Measurements from ENCODE around the gene EFNA4. TPM values are rescaled to one million over a fixed set of nuclear protein-coding genes. Genes with fewer than 3 reads are reported as not detected.

The EFNA4 gene
- total RNA-seq, 1 donor from 2014 or later, result 3.1 TPM

DNA sequence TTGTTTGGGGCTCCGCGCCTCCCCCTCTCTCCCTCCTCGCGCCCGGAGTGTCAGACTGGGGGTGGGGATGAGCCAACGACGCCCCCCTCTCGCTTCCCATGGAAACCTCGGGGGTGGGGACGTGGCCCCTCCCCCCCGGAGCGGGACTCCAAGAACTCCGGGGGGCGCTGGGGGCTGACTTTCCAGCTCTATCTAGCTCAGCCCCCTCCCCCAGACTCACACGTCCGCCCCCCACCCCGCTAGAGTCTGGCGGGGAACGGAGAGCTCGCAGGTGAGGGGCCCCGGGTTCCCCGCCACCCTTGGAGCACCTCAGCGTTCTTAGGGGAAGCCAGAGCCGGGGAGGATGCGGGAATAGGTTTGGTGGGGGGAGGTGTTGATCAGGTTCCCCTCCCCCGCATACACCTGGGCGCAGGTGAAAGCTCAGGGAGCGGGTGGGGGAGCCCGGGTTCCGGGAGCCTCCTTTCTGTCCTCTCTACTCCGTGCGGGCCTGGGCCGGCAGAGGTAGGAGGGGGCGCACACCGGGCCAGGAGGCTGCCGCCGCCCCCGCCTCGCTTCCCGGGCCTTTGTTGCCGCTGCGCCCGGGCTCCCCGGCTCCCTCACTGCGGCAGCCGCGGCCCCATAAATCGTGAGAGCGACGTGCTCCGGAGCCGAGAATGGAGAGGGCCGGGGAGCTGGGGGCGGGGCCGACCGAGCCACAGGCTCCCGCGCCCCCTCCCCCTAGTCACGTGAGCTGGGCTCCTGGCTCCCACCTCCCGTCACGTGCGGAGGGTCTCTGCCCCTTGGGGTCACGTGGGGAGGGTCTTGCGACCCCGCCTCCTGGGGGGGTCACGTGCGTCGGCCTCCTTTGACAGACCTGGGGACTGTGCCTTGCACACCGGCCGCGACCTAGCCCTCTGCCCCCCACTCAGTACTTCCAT, 17.0 kb downstream of the EFNA4 start:
- no peak for ATAC-seq
- no peak for DNase-seq (ENCODE audit: low spot score)
- intact Hi-C loops (cut with DNase I), result no loop called here

DNA sequence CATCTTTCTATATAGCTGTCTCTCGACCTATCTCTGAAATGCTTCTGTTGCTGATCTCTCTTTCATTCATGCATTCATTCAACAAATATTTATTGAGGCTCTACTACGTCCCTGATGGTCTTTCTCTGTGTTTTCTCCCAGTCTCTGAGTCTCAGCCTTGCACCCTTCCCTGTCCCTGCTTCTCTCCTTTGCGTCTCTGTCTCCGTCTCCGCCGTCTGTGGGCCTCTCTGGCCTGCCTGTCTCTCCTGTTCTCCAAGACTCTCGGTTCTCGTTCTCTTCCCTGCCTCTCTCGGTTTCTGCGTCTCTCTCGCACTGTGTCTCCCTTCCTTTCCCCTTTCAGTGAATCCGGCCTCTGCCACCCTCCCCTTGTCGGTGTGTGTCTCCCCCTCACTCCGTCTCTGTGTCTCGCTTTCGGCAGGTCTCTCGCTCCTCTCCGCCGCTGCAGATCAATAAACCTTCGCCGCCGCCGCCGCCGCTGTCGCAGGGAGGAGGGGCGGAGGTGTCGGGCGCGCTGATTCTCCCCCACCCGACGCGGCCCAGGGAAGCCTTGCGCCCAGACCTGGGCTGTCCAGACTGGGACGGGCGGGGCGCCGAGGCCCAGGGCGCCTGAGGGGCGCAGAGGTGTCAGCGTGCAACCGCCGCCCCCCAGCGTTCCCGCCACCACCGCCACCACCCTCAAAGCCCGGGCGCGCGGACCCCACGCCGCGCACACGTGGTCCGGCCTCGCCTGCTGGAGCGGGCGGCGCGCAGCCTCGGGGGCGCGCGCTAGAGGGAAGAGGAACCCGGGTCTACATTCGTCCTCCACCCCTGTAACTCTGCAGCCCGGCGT, 18.1 kb downstream of the EFNA4 start:
- DNase-seq (ENCODE audit: low spot score), result no peak
- intact Hi-C loops (cut with DNase I), result no loop called here
- ATAC-seq, result no peak

DNA sequence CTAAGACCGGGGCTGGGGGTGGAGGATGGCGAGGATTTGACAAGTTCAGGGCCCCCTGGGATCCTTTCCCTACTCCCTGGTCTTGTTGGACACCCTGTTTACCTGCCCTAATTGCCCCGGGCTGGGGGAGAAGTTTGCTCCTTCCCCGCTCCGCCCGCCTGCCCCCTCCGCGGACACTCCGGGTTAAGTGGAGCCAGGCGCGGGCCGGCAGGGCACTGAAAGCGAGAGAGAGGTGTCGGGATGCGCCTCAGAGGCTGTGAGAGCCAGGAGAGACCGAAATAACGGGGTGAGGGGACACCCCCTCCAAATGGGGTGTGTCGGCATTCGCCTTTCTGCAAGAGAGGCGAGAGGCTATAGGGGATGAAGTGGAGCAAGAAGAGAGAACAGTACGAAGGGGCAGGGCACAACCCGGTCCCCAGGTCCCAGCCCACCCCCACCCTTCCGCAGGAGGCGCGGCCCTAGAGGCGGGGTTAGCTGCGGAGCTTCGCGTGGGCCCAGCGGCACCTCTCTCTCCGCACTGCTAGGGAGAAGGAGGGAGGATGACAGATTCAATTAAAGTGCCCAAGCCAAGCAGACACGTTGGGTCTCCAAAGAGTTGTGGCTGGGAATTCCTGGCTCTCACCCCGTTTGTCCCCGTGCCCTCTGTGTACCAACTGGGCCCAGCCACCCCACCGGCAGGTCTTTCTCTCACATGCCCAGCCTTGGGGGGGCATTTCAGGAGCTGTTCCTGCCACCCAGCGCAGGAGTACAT, 18.9 kb downstream of the EFNA4 start:
- DNase-seq (ENCODE audit: low spot score), result no peak
- intact Hi-C loops (cut with DNase I), result no loop called here

DNA sequence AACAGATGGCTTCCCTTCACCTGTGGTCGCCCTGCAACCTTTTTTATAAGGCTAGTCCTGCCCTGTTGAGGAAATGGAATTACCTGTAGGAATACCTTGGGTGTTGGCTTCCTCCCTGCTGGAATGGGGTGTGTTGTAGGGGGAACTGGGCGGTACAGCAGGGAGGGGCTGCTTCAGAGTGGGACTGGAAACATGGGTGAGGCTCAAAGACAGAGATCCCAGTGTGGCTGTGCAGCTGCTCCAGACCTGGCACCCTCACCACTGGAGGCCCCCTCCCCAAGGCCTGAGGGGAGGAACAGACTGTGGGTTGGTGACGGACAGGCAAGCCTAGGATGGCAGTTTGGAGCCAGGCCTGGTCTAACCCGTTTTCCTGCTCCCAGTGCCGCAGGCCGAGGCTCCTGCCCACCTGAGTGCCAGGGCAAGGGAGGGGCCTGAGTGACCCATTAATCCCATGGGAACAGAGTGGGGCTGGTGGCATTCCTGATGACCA, 19.6 kb downstream of the EFNA4 start:
- no peak for ATAC-seq
- intact Hi-C loops (cut with DNase I), result no loop called here
- no peak for DNase-seq (ENCODE audit: low spot score)

More for the DNA sequence above, 18.9 kb downstream of the EFNA4 start:
- no peak for ATAC-seq

DNA sequence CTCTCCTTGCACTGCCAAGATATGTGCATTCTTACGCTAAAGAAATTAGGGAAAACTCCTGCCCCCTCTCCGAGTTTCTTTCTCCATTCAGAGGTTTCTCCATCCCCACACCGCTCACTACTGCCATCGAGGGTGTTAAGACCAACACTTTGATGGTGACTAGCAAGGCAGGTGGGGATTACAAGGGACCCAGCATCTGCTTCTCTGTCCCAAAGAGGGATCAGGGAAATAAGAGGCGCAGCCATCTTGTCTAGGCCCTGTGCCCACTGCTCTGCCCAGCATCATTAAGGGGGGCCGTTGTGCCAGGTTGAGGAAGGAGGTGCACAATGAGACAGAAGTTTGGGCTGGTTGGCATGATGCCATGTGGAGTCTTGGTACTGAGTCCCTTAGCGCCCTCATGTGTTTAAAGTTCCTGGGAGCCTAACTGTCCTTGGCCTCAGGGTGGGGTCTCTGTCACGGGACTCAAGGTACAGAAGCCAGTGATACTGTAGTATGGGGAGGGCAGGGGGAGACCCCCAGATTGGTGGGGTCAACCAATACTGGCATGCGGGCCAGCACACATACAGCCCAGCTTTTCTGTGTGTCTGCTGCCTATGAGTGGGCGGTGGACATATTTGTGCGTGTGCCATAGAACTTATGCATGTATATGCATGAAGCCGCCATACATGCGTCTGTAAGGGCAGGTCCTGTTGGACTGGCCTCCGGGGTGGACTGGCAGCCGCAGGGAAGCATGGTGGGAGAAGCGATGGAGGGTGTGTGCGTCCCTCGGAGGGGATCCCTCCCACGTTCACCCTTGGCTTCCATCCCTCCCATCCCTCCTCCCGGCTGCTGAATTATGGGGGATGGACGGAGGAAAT, 20.6 kb downstream of the EFNA4 start:
- intact Hi-C loops (cut with DNase I), result no loop called here
- ATAC-seq, result peak; percentile 5
- no peak for DNase-seq (ENCODE audit: low spot score)

DNA sequence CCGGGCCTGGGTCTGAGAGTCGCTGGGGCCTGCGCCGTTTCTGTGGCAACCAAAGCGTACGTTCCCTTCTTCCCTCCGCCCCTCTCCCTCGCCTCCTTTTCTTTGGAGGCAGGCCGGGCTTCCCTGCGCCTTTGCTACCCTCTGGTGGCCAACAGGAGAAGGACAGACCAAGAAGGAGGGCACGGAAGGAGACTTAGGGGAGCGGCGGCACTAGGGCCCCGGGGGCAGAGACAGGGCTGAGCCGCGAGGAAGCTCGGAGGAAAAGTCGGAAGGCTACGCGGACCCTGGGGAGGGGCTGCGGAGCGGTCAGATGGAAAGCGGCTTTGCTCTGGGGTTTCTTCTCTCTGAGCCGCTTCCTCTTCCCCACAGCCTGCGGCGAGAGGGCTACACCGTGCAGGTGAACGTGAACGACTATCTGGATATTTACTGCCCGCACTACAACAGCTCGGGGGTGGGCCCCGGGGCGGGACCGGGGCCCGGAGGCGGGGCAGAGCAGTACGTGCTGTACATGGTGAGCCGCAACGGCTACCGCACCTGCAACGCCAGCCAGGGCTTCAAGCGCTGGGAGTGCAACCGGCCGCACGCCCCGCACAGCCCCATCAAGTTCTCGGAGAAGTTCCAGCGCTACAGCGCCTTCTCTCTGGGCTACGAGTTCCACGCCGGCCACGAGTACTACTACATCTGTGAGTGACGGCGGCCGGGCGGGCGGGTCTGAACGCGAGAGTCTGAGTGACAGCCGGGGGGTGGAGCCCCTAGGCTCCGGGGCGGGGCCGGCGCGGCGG, 21.4 kb downstream of the EFNA4 start:
- peak; percentile 90 for ATAC-seq

DNA sequence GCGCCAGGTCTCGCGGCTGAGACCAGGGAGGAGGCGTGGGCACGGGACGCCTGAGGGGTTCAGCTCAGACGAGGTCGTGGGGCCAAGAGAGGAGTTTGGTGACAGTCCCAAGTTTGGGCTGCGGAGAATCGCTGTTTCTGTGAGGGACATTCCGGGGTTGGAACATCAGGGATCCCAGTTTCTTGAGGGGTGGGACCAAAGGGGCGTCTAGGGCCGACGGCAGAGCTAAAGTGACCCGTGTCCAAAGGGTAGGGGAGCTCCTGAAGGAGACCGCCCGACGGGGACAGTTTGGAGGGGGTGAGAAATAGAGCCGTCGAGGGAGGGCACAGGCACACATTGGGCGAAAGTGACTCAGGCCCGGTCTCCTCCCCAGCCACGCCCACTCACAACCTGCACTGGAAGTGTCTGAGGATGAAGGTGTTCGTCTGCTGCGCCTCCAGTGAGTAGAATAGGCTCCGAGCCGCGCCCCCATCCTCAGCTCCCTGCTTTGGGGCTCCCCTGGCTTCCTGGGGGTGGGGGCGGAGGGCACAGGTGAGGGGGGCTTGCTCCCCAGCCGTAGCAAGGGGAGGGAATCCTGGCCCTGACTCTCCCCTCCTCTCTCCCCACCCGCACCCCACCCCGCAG, 22.1 kb downstream of the EFNA4 start:
- ATAC-seq (peak; percentile 22), DNase-seq (ENCODE audit: low spot score) (no peak)
- intact Hi-C loops (cut with DNase I), result no loop called here

More for the DNA sequence above, 21.4 kb downstream of the EFNA4 start:
- intact Hi-C loops (cut with DNase I), result no loop called here
- DNase-seq (ENCODE audit: low spot score), result peak; percentile 95

DNA sequence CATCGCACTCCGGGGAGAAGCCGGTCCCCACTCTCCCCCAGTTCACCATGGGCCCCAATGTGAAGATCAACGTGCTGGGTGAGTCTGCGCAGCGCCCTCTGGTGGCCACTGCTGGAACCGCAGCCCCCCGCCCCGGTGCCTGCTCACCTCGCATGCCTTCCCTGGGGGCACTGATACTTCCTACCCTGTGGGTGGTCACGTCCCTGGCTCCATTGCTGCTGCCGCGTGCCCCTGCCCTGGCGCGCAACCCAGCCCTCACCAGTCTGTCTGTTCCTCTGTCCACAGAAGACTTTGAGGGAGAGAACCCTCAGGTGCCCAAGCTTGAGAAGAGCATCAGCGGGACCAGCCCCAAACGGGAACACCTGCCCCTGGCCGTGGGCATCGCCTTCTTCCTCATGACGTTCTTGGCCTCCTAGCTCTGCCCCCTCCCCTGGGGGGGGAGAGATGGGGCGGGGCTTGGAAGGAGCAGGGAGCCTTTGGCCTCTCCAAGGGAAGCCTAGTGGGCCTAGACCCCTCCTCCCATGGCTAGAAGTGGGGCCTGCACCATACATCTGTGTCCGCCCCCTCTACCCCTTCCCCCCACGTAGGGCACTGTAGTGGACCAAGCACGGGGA, 22.7 kb downstream of the EFNA4 start:
- no peak for DNase-seq (ENCODE audit: low spot score)
- peak; percentile 38 for ATAC-seq
- intact Hi-C loops (cut with DNase I), result no loop called here

DNA sequence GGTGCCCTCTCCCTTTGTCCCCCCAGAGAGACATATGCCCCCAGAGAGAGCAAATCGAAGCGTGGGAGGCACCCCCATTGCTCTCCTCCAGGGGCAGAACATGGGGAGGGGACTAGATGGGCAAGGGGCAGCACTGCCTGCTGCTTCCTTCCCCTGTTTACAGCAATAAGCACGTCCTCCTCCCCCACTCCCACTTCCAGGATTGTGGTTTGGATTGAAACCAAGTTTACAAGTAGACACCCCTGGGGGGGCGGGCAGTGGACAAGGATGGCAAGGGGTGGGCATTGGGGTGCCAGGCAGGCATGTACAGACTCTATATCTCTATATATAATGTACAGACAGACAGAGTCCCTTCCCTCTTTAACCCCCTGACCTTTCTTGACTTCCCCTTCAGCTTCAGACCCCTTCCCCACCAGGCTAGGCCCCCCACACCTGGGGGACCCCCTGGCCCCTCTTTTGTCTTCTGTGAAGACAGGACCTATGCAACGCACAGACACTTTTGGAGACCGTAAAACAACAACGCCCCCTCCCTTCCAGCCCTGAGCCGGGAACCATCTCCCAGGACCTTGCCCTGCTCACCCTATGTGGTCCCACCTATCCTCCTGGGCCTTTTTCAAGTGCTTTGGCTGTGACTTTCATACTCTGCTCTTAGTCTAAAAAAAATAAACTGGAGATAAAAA, 23.5 kb downstream of the EFNA4 start:
- no peak for ATAC-seq
- intact Hi-C loops (cut with DNase I), result no loop called here
- DNase-seq (ENCODE audit: low spot score), result no peak

DNA sequence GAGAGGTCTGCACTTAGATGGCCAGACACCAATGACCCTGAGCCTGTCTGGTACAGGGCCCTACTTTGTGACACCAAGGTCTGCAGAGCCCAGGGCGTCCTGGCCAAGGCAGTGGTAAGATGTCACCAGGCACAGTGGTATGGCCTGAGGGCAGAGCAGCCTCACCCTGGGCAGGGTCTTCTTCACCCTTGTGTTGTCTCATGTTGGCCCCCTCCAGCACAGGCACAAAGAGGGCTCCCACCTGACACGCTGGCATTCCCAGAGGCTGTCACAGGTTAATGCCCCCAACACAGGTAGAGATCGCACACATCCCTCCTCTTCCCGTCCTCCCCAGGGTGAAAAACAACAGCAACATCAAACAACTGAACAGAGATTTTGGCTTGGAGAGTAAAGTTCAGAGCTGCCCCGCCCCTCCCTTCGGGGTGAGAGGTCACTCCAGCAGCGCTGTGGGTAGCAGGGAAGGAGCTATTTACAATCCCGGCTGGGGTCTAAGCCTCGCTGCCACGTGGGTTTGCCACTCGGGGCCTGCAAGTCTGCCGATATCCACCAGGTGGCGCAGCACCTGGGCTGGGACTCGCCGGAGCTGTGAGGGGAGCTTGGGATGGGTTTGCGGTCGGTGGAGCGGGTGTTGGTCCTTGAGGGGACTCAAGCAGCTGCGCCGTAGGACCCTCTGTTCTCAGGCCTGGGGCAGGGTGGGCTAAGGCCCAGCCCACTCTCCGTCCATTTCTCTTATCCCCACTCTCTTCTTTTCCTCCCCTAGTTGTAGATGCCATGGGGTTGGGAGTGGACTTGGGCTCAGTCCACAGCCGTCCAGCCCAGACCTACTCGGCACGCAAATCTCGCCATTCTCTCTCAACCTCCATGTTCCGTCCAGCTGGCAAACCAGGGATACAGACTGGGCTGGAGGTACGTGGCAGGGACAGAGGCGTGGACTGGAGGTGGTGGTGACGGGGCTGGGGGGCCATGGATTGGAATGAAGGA, 27.8 kb downstream of the EFNA4 start:
- ATAC-seq (peak; percentile 57), DNase-seq (ENCODE audit: low spot score) (peak; percentile 89)
- intact Hi-C loops (cut with DNase I), result loop anchor here (5.0 kb wide), 1 partner anchor 76 kb away; no protein-coding TSS in a partner anchor

DNA sequence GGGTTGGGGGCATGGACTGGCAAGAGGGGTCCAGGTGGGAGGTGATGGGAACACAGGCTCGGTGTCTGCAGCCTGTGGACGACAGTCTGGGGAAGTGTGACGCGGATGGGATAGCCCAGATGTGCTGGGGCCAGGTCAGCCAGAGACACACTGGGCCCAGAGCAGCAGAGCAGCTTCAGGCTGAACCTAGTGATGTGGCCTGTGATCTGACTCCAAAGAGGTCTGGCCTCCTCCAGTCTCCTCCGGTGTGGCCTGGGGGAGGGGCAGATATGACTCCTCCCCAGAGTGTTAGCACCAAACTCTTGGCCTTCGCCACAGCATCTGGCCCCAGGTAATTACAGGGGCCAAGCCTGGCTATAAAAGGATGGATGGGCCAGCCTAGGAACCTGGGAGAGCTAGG, 28.6 kb downstream of the EFNA4 start:
- ATAC-seq (no peak), DNase-seq (ENCODE audit: low spot score) (no peak)
- intact Hi-C loops (cut with DNase I), result loop anchor here (5.0 kb wide), 1 partner anchor 75 kb away; no protein-coding TSS in a partner anchor

DNA sequence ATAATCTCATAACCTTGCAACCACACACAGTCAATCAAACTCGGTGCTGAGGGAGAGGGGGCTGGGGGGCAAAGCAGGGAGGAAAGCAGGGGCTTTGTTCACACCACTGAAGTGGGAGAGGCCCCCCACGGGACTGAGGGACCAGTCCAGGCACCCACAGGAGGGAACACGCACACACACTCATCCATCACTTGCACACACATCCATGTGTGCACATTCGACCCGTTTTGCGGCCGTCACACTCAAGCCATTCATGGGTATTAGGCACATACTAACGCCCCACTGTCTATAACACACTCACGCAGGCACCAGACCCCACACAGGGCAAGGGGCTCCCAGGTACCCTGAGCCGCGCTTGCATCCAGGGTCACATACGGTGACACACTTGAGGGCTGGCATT, 29.1 kb downstream of the EFNA4 start:
- ATAC-seq, result no peak
- no peak for DNase-seq (ENCODE audit: low spot score)
- intact Hi-C loops (cut with DNase I), result loop anchor here (5.0 kb wide), 1 partner anchor 75 kb away; no protein-coding TSS in a partner anchor

DNA sequence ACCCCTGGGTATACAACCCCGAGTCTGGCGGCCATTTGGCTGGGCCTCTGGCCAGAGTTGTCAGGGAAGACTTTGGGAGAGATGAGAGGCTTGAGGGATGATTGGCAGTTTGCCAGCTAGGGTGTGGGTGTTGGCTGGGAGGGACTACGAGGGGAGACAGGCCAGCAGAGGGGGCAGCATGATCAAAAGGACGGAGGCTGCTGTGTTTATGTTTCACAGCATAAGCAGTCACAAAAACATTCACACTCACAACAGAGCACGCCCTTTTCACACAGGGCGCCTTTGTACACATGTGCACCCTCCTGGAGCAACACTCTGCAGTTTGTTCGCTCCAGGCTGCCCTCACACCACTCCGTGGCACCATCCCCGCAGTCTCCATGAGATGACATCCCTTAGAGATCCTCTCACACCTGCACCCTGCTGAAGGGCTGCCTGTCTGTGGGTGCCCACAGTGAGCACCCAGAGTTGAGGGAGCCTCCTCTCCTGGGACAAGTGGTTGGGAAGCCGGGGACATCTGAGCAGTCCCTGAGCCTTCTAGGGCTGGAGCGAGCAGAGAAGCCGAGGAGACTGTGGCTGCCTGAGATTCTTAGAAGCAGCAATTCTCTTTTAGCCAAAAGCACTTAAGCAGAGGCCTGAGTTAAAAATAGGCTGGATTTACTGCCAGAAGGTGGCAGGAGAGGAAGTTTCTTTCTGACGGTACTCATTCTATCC, 30.5 kb downstream of the EFNA4 start:
- ATAC-seq (peak; percentile 70), DNase-seq (ENCODE audit: low spot score) (no peak)
- intact Hi-C loops (cut with DNase I), result loop anchor here (5.0 kb wide), 1 partner anchor 73 kb away; no protein-coding TSS in a partner anchor

DNA sequence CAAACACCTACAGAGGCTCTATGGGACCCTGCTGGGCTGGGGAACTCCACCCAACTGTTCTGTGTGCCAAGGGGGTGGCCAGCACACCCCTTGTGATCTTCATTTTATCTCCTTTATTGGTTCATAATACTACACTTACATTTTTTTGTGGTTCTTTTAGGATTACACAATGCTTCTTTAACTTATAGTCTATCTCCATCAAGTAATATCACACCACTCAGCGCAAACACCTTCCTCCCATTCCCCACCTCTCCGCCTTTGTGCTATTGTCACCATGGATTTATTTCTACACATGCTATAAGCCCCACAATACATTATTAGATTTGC, 31.0 kb downstream of the EFNA4 start:
- intact Hi-C loops (cut with DNase I), result loop anchor here (5.0 kb wide), 1 partner anchor 73 kb away; no protein-coding TSS in a partner anchor
- no peak for DNase-seq (ENCODE audit: low spot score)
- ATAC-seq, result no peak

Data from sciatic nerve (tissue), 2 donors.